Pons (tissue), 1 donor: ENCODE data around the gene COA4.

Source experiments
- DNase-seq: peaks from one replicate; pipeline ENCODE4 v3.0.0-alpha.2; 2016; ENCODE audit warnings: low spot score

COA4 gene

DNA sequence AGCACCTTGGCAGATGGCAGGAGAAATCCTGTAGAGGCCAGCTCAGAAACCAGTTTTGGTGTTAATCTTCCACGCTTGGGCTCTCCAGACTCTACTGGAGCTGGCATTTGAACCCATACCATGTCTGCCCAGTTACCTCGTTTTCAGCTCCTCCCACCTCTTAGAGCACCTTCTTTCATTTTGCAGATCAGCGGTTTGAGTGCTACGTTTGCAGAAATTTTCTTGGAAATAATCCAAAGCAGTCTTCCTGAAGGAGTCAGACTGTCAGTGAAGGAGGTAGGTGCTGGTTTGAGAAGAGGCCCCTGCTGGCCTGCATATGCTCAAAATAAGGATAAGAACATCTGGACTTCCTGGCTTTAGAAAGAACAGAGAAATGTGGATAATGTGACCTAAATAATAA, 13.7 kb downstream of the COA4 start:
- DNase-seq, result no peak

DNA sequence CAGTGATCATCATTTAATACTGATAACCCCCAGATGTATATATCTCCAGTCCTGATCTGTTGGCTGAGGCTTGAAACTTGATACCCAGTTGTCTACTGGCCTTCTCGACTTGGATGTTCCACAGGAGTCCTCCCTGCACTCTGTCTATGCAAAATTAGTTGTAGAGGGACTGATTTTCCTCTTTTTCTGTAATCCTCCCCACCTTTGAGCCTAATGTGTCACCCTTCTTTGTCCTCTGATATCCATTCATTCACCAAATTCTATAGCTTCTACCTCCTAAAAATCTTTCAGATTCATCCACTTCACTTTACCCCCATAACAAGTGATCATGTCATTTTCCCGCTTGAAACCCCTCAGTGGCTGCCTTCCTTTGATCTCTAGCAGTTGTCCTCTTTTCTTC, 16.4 kb downstream of the COA4 start:
- no peak for DNase-seq

DNA sequence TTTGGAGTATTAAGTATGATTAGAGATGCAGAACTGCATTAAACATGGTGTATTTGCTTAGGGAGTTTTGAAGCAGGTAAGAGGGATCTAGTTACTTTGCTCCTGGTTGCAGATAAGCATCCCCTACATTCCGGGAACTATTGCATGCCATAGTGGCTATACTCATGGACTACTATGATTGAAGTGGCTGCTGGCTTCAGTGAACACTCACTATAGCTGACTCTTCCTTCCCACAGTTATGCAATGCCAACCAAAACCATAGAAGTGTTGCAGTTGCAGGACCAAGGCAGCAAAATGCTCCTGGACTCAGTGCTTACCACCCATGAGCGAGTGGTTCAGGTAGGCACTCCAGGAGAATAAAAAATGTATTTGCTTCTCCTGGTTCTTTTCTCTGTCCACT, 17.0 kb downstream of the COA4 start:
- no peak for DNase-seq

DNA sequence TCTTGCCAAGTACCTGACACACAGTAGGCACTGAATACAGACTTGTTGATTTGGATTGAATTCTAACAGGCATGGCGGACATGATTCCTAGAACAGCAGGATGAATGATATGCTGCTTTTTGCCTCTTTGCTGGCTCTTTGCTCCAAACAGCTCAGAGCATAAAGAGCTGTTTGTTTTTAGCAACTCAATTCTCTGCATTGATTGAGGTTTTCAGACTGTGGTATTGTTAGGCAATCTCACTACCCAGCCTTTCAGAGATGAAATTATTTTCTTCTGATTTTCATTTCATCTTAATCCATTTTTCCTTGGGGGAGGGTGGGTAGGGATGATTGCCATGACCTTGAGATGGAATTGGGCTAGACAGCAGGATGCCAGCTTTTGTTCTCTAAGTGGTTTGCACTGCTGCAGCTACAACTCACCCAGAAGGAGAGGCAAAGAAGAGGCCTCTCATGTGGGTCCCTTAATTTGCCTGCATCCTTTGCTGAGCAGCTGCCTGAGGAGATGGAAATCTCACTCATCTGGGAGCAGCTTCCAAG, 20.5 kb downstream of the COA4 start:
- DNase-seq, result peak; percentile 96

DNA sequence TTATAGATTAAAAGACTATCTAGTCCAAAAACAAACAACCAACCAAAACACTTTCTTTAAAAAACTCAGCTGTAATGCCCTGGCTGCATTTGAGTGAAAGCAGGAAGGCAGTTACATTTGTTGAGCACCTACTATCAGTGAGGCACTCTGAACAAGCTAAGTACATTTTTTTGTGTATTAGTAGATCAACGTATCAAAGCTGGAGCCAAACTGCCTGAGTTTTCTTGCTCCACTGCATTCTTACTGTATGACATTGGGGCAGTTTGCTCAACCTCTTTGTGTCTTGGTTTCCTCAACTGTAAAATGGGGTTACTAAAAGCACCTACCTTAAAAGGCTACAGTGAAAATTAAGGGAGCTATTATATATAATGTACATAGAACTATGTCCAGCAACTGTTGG, 22.0 kb downstream of the COA4 start:
- no peak for DNase-seq

DNA sequence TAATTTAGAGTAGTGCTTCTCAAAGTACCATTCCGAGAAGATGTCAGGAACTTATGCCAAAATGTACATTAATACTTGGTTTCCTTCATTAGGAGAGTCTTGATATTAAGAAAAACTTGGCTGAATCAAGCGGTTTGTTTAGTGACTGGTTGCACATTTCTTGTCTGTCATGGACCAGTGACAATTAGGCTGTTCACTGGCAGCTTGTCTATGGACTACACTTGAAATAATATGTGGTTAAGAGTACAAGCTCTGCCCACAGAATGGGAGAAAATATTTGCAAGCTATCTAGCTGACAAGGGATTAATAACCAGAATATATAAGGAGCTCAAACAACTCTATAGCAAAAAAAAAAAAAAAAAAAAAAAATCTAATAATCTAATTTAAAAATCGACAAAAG, 24.6 kb downstream of the COA4 start:
- DNase-seq, result peak; percentile 41

DNA sequence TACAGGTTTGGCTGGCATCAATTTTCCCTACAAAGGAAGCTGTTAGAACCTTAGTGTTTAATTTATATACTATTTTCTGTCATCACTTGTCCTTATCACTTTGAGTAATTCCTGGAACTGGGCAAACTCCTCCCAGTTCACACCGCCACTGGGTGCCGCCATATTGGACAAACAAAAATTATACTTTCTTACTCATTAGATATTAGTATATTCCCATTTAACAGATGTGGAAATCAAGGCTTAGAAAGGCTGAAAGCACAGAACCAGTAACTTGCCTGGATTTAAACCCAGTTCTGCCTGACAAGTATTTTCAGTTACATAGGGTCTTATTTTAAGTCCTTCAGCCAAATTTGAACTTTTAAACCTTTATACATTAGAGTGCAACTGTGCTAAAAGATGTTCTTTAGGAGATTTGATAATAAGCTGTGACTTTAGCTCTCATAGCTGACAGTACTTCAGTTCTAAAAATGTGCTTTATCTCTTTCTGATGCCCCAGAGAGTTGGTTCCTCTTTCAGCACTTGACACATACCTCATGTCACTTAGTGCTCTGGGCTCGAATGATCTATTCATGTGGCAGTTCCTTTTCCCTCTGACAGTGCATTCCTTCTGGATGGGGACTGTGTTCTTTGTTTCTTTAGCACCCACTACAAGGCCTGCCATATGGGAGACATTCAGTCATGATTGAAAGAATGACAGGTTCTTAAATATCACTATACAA, 25.4 kb downstream of the COA4 start:
- DNase-seq, result no peak

DNA sequence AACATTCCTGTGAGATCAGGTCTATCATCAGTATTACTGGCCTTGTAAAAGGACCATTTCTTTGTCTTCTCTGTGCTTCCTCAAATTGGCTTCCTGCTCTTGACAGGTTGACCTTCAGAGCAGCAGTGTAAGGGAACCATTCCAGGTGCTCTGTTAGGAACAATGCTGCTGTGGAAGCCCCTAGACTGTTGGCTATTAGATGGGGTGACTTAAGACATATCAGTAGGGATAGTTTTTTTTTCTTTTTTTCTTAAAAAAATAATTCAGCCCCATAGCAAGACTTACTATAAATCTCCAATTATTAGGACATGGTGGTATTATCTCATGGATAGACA, 37.6 kb downstream of the COA4 start:
- no peak for DNase-seq

DNA sequence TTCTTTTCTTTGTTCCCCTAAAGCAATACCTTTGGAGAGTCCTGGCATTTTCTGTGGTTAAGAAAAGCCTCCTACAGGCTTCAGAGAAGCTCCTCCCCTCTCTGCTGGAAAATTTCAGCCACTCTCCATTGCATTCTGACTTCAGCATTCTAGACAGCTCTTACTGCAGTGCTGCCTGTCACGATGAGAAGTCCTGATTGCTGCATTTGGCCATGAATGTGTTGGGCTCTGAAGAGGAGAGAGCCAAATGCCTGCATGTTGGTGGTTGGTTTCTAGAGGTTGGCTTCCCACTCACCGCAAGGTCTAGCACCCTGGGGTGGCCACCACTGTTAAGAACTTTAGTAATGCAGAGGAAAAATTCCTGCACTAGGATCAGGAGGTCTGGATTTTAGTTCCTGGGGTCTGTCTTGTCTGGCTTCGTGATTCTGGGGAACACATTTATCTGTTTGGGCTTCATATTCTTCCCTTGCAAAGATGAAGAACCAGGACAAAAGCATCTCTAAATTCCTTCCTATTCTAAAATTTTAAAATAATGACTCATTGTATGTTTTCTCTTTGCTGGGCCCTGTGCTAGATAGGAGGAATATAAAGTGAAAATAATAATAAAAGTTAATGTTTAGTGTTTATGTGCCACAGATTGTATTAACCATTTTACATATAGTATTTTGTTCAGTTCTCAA, 38.1 kb downstream of the COA4 start:
- DNase-seq, result peak; percentile 62

DNA sequence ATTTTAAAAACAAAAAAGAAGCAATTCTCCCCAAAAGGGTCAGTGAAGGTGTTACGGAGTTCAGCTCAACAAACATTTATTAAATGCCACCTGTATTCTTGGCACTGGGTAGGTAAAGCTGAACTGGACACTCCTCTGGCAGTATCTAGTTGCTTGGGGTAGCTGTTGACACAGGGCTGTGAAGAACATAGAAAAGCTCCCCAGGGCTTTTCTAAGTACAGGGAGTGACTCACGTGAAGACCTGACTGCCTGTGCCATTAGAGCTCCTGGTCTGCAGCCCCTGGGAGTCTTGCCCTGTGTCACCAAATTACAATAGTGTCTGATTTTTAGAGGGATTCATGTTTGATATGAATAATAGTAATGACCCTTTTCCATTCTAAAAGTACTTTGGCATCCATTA, 43.6 kb downstream of the COA4 start:
- DNase-seq, result no peak

DNA sequence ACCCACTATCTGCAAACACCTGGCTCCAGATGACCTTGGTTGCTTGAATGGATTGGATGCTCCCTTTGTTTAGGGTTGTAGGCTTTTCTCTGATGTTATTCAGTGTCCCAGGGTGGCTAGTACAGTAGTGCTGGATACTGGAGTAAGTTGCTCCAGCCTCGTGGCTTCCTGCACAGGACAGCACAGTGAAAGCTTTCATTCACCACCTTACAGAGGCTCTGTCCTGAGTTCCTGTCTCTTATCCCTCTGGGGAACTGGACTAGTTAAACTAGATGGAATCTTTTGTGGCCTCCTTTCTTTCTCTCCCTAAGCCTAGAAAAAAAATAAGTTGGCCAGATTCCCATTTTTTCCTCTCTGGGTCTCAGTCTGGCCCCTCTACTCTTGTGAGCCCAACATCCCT, 46.4 kb downstream of the COA4 start:
- DNase-seq, result no peak
